Karpas-422 (cell line): ENCODE data around the gene KIAA1671. TPM values are rescaled to one million over a fixed set of nuclear protein-coding genes. Genes with fewer than 3 reads are reported as not detected.

Experiments
- DNase-seq: peaks from one replicate; pipeline ENCODE4 v3.0.0-alpha.2; 2015
- H2AFZ ChIP-seq: fragments of 200-600 bp; sonication (generic); 2 replicates; pipeline ENCODE4 v1.6.1; 2014; ENCODE audit warnings: antibody characterized with exemption, low read length, mixed read lengths
- H3K27ac ChIP-seq: fragments of 200-600 bp; sonication (generic); 2 replicates; pipeline ENCODE4 v1.5.1; 2014; ENCODE audit warnings: mild to moderate bottlenecking, low read length, moderate library complexity
- H3K27me3 ChIP-seq: fragments of 200-600 bp; sonication (generic); 2 replicates; pipeline ENCODE4 v1.6.1; 2014; ENCODE audit warnings: low read length, mixed read lengths
- H3K36me3 ChIP-seq: fragments of 200-600 bp; sonication (generic); 2 replicates; pipeline ENCODE4 v1.6.1; 2014; ENCODE audit warnings: low read length, mixed read lengths; ENCODE audit not compliant: insufficient read depth
- H3K4me1 ChIP-seq: fragments of 200-600 bp; sonication (generic); 2 replicates; pipeline ENCODE4 v1.6.1; 2014; ENCODE audit warnings: mild to moderate bottlenecking, low read length, mixed read lengths
- H3K4me2 ChIP-seq: fragments of 200-600 bp; sonication (generic); 2 replicates; pipeline ENCODE4 v1.6.1; 2014; ENCODE audit warnings: low read length, low read depth, mild to moderate bottlenecking; ENCODE audit not compliant: poor library complexity, severe bottlenecking
- H3K4me3 ChIP-seq: fragments of 200-600 bp; sonication (generic); 2 replicates; pipeline ENCODE4 v1.5.1; 2014; ENCODE audit warnings: mild to moderate bottlenecking, antibody characterized with exemption, low read length, mixed read lengths
- H3K79me2 ChIP-seq: fragments of 200-600 bp; sonication (generic); 2 replicates; pipeline ENCODE4 v1.6.1; 2014; ENCODE audit warnings: mild to moderate bottlenecking, low read length, mixed read lengths
- H3K9ac ChIP-seq: fragments of 200-600 bp; sonication (generic); 2 replicates; pipeline ENCODE4 v1.6.0; 2014; ENCODE audit warnings: low read length
- H3K9me2 ChIP-seq: fragments of 200-600 bp; sonication (generic), shearing (Covaris generic); replicated peaks from 2 replicates; pipeline ENCODE4 v1.6.0; 2014; ENCODE audit warnings: mild to moderate bottlenecking, low read length, moderate library complexity; ENCODE audit not compliant: insufficient read depth
- H3K9me3 ChIP-seq: fragments of 300-700, 200-600 bp; sonication (generic); 2 replicates; pipeline ENCODE4 v1.6.1; 2014; ENCODE audit warnings: low read length, mixed read lengths
- H4K20me1 ChIP-seq: fragments of 200-600 bp; sonication (generic); 2 replicates; pipeline ENCODE4 v1.6.1; 2014; ENCODE audit warnings: mild to moderate bottlenecking, antibody characterized with exemption, low read length, low read depth; ENCODE audit not compliant: insufficient read depth
- total RNA-seq: library from RNA; depleted of rRNA; stranded (reverse); fragments of >200 nt; shearing (Covaris generic); gene quantifications from 2 replicates; pipeline ENCODE4 v1.2.3, GENCODE V29; 2014; ENCODE audit warnings: low replicate concordance

The KIAA1671 gene
- total RNA-seq, 1 experiment from 2014 or later, result not detected

DNA sequence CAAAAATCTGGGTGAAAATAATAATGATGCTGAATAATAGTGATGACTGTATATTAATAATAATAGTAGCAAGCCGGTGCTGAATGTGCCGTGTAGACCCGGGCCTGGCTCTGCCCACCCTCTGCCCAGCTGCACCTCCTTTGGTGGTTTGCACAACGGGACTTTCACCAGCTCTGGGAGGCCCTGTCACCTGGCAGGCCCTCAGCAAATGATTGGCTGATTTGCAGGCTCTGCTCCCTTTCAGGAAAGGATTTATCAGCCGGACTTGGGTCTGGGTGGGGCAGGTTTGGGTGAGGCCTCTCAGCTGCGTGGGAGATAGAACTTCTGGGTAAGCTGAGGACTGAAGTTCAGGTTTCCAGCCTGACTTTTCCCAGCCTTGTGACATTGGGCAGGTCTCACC is 21.4 kb downstream of the KIAA1671 start:
- Histone ChIP-seq H3K9me2 (no peaks in the 10 kb centered on the region), H2AFZ (no peak overlapping the region), H3K4me1 (peaks cover 36% of the 10 kb centered on the region), H3K79me2 (no peaks in the 10 kb centered on the region), H4K20me1 (no peaks in the 10 kb centered on the region), H3K9me3 (no peaks in the 10 kb centered on the region), H3K4me2 (no peak overlapping the region), H3K27ac (no peak overlapping the region), H3K4me3 (no peak overlapping the region), H3K36me3 (no peaks in the 10 kb centered on the region), H3K9ac (no peak overlapping the region), H3K27me3 (no peaks in the 10 kb centered on the region)
- DNase-seq, result no peak

DNA sequence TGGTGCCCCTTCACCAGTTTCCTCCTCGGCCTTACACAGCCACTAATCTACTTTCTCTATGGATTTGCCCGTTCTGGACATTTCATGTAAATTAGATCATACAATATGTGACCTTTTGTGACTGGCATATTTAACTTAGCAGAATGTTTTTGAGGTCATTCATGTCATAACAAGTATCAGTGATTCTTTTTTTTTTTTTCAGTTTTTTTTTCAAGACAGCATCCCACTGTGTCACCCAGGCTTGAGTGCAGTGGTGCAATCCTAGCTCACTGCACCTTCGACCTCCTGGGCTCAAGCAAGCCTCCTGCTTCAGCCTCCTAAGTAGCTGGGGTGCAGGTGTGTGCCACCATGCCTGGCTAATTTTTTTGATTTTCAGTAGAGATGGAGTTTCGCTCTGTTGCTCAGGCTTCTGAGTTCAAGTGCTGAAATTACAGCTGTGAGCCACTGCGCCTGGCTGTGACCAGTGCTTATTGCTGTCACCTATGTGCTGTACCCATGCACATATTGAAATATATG is 22.7 kb downstream of the KIAA1671 start:
- peaks cover 36% of the 10 kb centered on the region for H3K4me1 ChIP-seq
- H3K9me3 ChIP-seq, result no peaks in the 10 kb centered on the region
- H3K4me2 ChIP-seq, result peak overlapping the region; percentile 29
- H3K36me3 ChIP-seq, result no peaks in the 10 kb centered on the region
- H3K9me2 ChIP-seq, result no peaks in the 10 kb centered on the region
- H3K79me2 ChIP-seq, result no peaks in the 10 kb centered on the region
- H3K27me3 ChIP-seq, result no peaks in the 10 kb centered on the region
- peak overlapping the region; percentile 81 for H3K27ac ChIP-seq
- no peaks in the 10 kb centered on the region for H4K20me1 ChIP-seq
- H3K4me3 ChIP-seq, result no peak overlapping the region
- H2AFZ ChIP-seq, result no peak overlapping the region
- H3K9ac ChIP-seq, result no peak overlapping the region
- DNase-seq, result peak; percentile 88

DNA sequence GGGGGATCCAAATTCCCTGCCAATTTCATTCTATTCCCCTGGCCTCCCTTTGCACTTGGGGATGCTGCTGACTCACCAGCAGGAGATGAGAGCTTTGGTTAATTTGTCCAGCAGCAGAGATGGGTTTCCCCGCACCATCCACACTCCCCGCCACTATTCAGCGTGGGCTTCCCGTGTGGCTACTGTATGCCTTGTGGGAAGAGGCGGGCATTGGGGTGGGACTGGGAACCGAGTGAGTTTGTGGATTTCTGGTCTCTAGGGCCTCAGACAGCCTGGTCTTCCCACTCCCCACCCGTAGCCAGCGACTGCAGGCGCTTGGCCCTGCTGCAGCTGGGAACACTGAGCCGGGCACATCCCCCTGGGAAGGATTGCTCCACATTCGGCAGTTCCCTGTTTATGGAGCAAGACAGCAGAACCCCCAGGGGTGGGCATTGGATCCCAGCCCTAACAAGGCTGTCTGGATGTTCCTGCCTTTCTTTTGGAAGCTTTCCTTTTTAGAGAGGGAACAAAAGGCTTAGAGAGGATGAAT is 23.4 kb downstream of the KIAA1671 start:
- H3K9ac ChIP-seq, result 0 out of 2 replicates have a peak overlapping the region, but pooled peaks have one; percentile 33
- no peaks in the 10 kb centered on the region for H3K36me3 ChIP-seq
- no peak overlapping the region for H3K4me3 ChIP-seq
- H3K4me1 ChIP-seq, result peaks cover 36% of the 10 kb centered on the region
- no peak for DNase-seq
- H3K9me2 ChIP-seq, result no peaks in the 10 kb centered on the region
- H3K27me3 ChIP-seq, result no peaks in the 10 kb centered on the region
- H4K20me1 ChIP-seq, result no peaks in the 10 kb centered on the region
- H3K27ac ChIP-seq, result peak overlapping the region; percentile 81
- H3K4me2 ChIP-seq, result peak overlapping the region; percentile 29
- no peaks in the 10 kb centered on the region for H3K9me3 ChIP-seq
- no peak overlapping the region for H2AFZ ChIP-seq
- H3K79me2 ChIP-seq, result no peaks in the 10 kb centered on the region

DNA sequence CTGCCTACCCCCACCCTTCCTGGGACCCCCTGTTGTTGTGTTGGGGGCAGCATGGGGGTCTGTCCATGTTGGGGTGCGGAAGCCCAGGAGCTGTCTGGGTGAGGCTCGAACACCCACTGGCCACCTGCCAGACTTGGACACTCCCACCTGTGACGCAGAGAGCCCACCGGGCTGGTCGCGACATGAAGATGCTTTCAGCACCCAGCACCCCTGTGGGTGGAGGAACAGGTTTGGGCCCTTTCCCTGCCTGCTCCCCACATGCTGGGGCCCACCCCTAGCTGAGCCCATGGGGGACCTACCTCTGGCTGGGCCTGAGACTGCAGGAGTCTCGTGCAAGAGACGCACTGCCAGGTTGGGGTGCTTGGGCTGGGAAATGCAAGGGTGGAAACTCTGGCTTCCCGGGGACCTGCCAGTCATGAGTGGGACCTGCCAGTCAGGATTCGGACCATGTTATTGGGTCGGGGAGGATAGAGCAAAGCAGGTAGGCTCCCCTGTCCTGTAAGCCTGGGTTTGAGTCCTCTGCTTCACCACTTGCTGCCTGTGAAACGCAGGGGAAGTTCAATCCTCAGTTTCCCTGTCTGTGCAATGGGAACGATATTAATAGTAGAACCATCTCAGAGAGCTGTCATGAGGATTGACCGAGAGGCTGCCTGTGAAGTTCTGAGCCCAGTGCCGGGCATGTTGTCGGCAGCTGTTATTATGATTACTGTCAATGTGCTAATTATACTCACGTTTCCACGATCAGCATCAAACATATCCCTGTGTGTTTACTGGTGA is 24.1 kb downstream of the KIAA1671 start:
- H3K27ac ChIP-seq, result peak overlapping the region; percentile 81; the same call in 1 of the 2 replicates
- H3K36me3 ChIP-seq, result no peaks in the 10 kb centered on the region
- H3K9me2 ChIP-seq, result no peaks in the 10 kb centered on the region
- DNase-seq, result no peak
- peak overlapping the region; percentile 29 for H3K4me2 ChIP-seq
- 0 out of 2 replicates have a peak overlapping the region, but pooled peaks have one; percentile 33 for H3K9ac ChIP-seq
- H3K79me2 ChIP-seq, result no peaks in the 10 kb centered on the region
- no peaks in the 10 kb centered on the region for H3K27me3 ChIP-seq
- no peak overlapping the region for H3K4me3 ChIP-seq
- peaks cover 36% of the 10 kb centered on the region for H3K4me1 ChIP-seq
- H3K9me3 ChIP-seq, result no peaks in the 10 kb centered on the region
- H2AFZ ChIP-seq, result no peak overlapping the region
- H4K20me1 ChIP-seq, result no peaks in the 10 kb centered on the region

DNA sequence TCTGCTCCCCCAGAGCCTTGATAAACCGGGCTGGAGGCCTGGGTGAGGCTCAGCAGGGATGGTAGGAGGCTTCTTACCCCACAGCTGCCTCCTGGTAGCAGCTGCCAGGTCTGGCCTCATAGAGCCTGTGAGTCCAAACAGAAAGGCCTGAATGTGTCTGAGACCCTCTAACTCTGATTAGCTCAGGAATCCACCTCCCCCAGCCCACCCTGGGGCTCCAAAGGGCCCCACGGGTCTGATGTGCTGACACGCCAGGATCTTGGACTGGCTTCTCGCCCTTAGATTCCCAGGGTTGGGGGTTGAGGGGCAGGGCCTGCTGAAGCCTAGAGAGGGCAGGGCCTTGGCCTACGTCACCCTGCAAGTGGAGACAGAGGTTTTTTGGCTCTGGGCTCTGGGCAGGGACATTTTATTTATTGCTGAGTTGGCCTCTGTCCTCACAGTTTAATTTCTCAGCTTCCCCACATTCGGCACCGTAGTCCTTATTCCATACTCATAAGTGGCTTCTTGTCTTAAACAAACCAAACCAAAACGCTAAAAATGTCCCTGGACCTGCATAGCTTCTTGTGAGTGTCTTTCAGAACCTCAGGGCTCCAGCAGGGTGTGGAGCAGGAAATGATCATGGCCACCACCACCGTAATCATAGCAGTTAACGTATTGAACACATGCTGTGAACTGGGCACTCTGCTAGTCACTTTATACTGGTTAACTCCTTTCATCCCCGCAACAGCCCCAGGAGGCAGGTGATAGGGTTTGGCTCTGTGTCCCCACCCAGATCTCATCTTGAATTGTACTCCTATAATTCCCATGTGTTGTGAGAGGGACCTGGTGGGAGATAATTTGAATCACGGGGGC is 25.1 kb downstream of the KIAA1671 start:
- Histone ChIP-seq H3K9me3 (no peaks in the 10 kb centered on the region), H3K4me3 (no peak overlapping the region), H3K9me2 (no peaks in the 10 kb centered on the region), H3K4me1 (peaks cover 36% of the 10 kb centered on the region), H3K9ac (peak overlapping the region; percentile 9), H2AFZ (peak overlapping the region; percentile 75; the same call in 1 of the 2 replicates), H4K20me1 (no peaks in the 10 kb centered on the region), H3K27ac (no peak overlapping the region), H3K79me2 (no peaks in the 10 kb centered on the region), H3K4me2 (no peak overlapping the region), H3K36me3 (no peaks in the 10 kb centered on the region), H3K27me3 (no peaks in the 10 kb centered on the region)
- no peak for DNase-seq

DNA sequence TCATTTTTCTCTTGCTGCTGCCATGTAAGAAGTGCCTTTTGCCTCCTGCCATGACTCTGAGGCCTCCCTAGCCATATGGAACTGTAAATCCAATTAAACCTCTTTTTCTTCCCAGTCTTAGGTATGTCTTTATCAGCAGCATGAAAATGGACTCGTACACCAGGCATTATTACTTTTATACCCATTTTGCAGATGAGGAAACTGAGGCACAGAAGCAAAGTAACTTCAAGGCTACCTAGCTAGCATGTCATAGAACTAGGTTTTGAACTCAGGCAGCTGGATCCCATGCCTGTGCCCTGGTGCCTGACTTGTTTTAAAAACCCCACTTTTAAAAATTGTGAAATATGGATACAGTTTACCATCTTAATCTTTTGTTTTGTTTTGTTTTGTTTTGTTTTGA is 25.8 kb downstream of the KIAA1671 start:
- Histone ChIP-seq H3K9me2 (no peaks in the 10 kb centered on the region), H4K20me1 (no peaks in the 10 kb centered on the region), H3K36me3 (no peaks in the 10 kb centered on the region), H3K9me3 (no peaks in the 10 kb centered on the region), H3K27ac (no peak overlapping the region), H3K79me2 (no peaks in the 10 kb centered on the region), H2AFZ (no peak overlapping the region), H3K4me2 (no peak overlapping the region), H3K9ac (no peak overlapping the region), H3K27me3 (no peaks in the 10 kb centered on the region), H3K4me3 (no peak overlapping the region), H3K4me1 (peaks cover 36% of the 10 kb centered on the region)
- DNase-seq, result no peak

DNA sequence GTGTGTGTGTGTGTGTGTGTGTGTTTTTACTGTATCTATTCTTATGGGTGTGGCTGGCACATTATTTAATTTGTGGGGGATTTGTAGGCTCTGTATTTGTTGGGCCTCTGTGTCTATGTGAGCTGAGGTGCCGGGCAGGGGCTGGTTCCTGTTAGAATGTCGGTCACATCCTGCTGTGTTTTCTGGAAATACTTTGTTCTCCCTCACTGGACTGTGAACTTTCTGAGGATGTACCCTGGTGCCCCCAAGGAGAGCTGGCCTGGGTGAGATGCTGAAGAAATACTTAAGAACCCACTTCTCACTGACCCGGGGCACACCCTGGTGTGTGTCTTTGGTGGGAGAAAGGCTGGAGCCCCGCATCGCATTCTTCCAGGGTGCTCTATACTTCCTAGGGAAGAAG is 28.6 kb downstream of the KIAA1671 start:
- no peaks in the 10 kb centered on the region for H3K79me2 ChIP-seq
- H3K4me1 ChIP-seq, result peaks cover 21% of the 10 kb centered on the region
- H3K4me2 ChIP-seq, result no peak overlapping the region
- H4K20me1 ChIP-seq, result no peaks in the 10 kb centered on the region
- no peak overlapping the region for H2AFZ ChIP-seq
- no peak overlapping the region for H3K4me3 ChIP-seq
- H3K27me3 ChIP-seq, result no peaks in the 10 kb centered on the region
- H3K27ac ChIP-seq, result no peak overlapping the region
- no peak for DNase-seq
- no peaks in the 10 kb centered on the region for H3K9me2 ChIP-seq
- H3K9ac ChIP-seq, result no peak overlapping the region
- H3K9me3 ChIP-seq, result no peaks in the 10 kb centered on the region
- H3K36me3 ChIP-seq, result no peaks in the 10 kb centered on the region

DNA sequence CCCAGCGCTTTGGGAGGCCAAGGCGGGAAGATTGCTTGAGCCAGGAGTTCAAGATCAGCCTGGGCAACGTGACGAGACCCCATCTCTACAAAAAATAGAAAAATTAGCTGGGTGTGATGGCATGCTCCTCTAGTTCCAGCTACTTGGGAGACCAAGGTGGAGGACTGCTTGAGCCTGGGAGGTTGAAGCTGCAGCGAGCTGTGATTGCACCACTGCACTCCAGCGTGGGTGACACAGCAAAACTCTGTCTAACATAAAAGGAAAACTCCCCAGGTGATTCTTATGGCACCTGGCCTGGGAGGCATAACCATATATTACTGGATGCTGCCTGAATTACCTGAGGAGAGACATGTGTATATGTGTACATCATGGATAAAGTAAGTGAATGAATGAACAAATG is 29.1 kb downstream of the KIAA1671 start:
- H3K36me3 ChIP-seq, result no peaks in the 10 kb centered on the region
- no peaks in the 10 kb centered on the region for H3K9me2 ChIP-seq
- peaks cover 16% of the 10 kb centered on the region for H3K4me1 ChIP-seq
- H3K9me3 ChIP-seq, result no peaks in the 10 kb centered on the region
- no peaks in the 10 kb centered on the region for H3K79me2 ChIP-seq
- H3K27me3 ChIP-seq, result no peaks in the 10 kb centered on the region
- DNase-seq, result no peak
- no peaks in the 10 kb centered on the region for H4K20me1 ChIP-seq
- no peak overlapping the region for H3K4me2 ChIP-seq
- no peak overlapping the region for H2AFZ ChIP-seq
- H3K27ac ChIP-seq, result no peak overlapping the region
- H3K4me3 ChIP-seq, result no peak overlapping the region
- H3K9ac ChIP-seq, result no peak overlapping the region
